Fibroblast of lung (primary cell): ENCODE results near the gene TARS2.

Source experiments
- CTCF ChIP-seq, 2 donors: IDR thresholded peaks in 1 of 2; conservative IDR thresholded peaks in 1 of 2; 1 replicate in 1 of 2; 2 replicates in 1 of 2; pipeline ENCODE4 v1.5.1; 2011 to 2012; ENCODE audit warnings: low read length in 2 of 2, control low read depth in 1 of 2, inconsistent platforms in 1 of 2, low read depth in 1 of 2, mild to moderate bottlenecking in 1 of 2
- EZH2 ChIP-seq: IDR thresholded peaks from 2 replicates; pipeline ENCODE4 v1.5.1; 2012; ENCODE audit warnings: low read length, control low read depth, mild to moderate bottlenecking; ENCODE audit errors: missing control alignments

DNA sequence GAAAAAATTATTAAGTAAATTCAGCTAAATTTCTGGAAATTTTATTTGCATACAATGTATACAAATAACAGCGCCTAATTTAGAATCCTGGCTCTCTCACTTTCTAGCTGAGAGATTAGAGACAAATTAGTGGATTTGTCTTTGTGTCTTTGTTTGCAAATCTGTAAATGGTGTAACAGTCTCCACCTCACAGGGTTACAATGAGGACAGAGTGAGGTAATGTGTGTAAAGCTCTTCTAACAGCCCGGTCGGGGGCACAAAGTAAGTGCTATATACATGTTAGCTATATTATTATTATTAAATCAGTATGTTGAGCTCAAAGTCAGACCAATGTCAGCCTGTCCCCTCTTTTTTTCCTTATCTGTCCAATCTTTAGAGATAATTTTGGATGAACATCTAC lies 57.0 kb downstream of the TARS2 start:
- TF ChIP-seq CTCF (conservative IDR thresholded peaks at IDR 0.05 in 1 of 2, IDR thresholded peaks at IDR 0.05 in 1 of 2; ENCODE audit: low read depth in 1 of 2, low read length in 2 of 2), result no peak
- no peak for TF ChIP-seq EZH2
